Pancreas (tissue), 10 donors: Measurements from ENCODE around the gene OR51B5. TPM values are rescaled to one million over a fixed set of nuclear protein-coding genes. Genes with fewer than 3 reads are reported as not detected.
"Not testable (repeated sequence)": the region's sequence is repeated elsewhere in the genome, so short reads cannot be mapped to it uniquely, and the experiment has no call there.

Experiments used
- ATAC-seq, 4 donors: fragments of 200-7000 bp; cut with Tn5 transposase; one replicate each; pipeline versions ENCODE4 v1.8.0 to v1.9.1; 2020; ENCODE audit warnings: mild to moderate bottlenecking in 4 of 4, moderate library complexity in 4 of 4
- DNase-seq, 6 donors: peaks; one replicate each; pipeline ENCODE4 v3.0.0-alpha.2; 2020
- FAIRE-seq: peaks from 2 replicates; lab custom pipeline; 2012; peaks lifted over from hg19 to GRCh38; lab: Jason Lieb, UNC
- H3K27ac ChIP-seq, 4 donors: fragments of 200-600 bp; sonication (generic); 1 replicate in 3 of 4; 2 replicates in 1 of 4; pipeline versions ENCODE4 v1.5.0 to v1.8.0; 2020
- H3K27me3 ChIP-seq, 4 donors: fragments of 200-600 bp; one replicate each; pipeline ENCODE4 v1.8.0; 2021
- H3K36me3 ChIP-seq, 3 donors: fragments of 200-600 bp; sonication (generic) in 1 of 3; one replicate each; pipeline versions ENCODE4 v1.5.0 to v1.8.0; 2020 to 2021
- H3K4me1 ChIP-seq, 3 donors: fragments of 200-600 bp; one replicate each; pipeline ENCODE4 v1.8.0; 2021
- H3K4me3 ChIP-seq, 4 donors: fragments of 200-600 bp; sonication (generic) in 2 of 4; one replicate each; pipeline versions ENCODE4 v1.5.0 to v1.8.0; 2020 to 2021
- H3K9me3 ChIP-seq, 4 donors: fragments of 200-600 bp; one replicate each; pipeline ENCODE4 v1.8.0; 2021
- CTCF ChIP-seq, 4 donors: fragments of 200-600 bp; sonication (generic) in 3 of 4; IDR thresholded peaks; one replicate each; pipeline versions ENCODE4 v1.5.0 to v1.8.0; 2021; ENCODE audit warnings: antibody characterized with exemption in 4 of 4
- WGBS, 2 donors: extraction: QIAGEN DNeasy Blood & Tissue Kit; methylation state at CpG; one replicate each; pipeline ENCODE4 v1.1.7; 2013; 5-methylcytosine and 5-hydroxymethylcytosine counted together
- intact Hi-C, 3 donors: fragments of 100-400 bp; cut with DNase I; formaldehyde crosslinking; loops; one replicate each; pipeline versions ENCODE4 v1.11.1 to v1.14.2; 2022
- polyA plus RNA-seq, 2 donors: library from polyadenylated mRNA; stranded (reverse); fragments of 200-250 nt; gene quantifications; one replicate each; pipeline ENCODE4 v1.2.3, GENCODE V29; 2013
- total RNA-seq, 6 donors: library from RNA; stranded (reverse); fragmentation: NEBNext Ultra II Directional in 4 of 6; extraction: Animal tissue kit (Norgen Biotek cat#: 25700) in 4 of 6; gene quantifications; one replicate each; pipeline versions ENCODE4 v1.2.1 to v1.2.4, GENCODE V29; 2021 to 2023
- donor health status: healthy with polysubstance abuse.
- donor health status: DM: no; HTN: no; CAD: no; lungs with moderate emphysema.
- donor health status: DM: no; HTN: no; CAD: no.
- donor health status: control.
- donor health status: control.
- donor health status: Bipolar disorder and iron deficiency.
- donor health status: DM: yes; HTN: yes; CAD: no.
- donor health status: DM: no; HTN: no; CAD: no.
- donor health status: DM: no; HTN: no; CAD: no.
- donor health status: DM: yes; HTN: yes; CAD: no.

OR51B5 gene
- total and polyA plus RNA-seq, 8 donors, result 0.05 to 0.24 (median 0.17) TPM; not detected in 4

- Histone ChIP-seq H3K36me3 (no peaks in the 10 kb centered on the region), H3K27me3 (no peaks in the 10 kb centered on the region), H3K27ac (no peak overlapping the region), H3K4me1 (no peaks in the 10 kb centered on the region), H3K4me3 (no peak overlapping the region), H3K9me3 (no peaks in the 10 kb centered on the region)
- ATAC-seq (no peak), FAIRE-seq (no peak), DNase-seq (no peak)
- WGBS, 2 donors, result 35 to 59% methylated on average over 3 of the region's 3 CpGs
- intact Hi-C loops, result no loop called here
- no peak for TF ChIP-seq CTCF (IDR thresholded peaks at IDR 0.05)
These were observed 43.1 kb downstream of the OR51B5 start for GRCh38 chr11:5300251-5300650.

- FAIRE-seq, result no peak
These were observed 44.9 kb downstream of the OR51B5 start for GRCh38 chr11:5298451-5298850.

GRCh38 chr11:5297721-5298323, 45.5 kb downstream of the OR51B5 start:
- FAIRE-seq (no peak), DNase-seq (no peak), ATAC-seq (no peak)
- no peaks in the 10 kb centered on the region for H3K36me3 ChIP-seq
- H3K27me3 ChIP-seq, result no peaks in the 10 kb centered on the region
- TF ChIP-seq CTCF (IDR thresholded peaks at IDR 0.05), result no peak
- no peaks in the 10 kb centered on the region for H3K4me1 ChIP-seq
- H3K9me3 ChIP-seq, result no peaks in the 10 kb centered on the region
- WGBS, 2 donors, result 38 to 53% methylated on average over 4 of the region's 4 CpGs
- H3K27ac ChIP-seq, result no peak overlapping the region
- intact Hi-C loops, result no loop called here
- H3K4me3 ChIP-seq, result no peak overlapping the region

More at GRCh38 chr11:5298451-5298850, 44.9 kb downstream of the OR51B5 start:
- Histone ChIP-seq H3K36me3 (no peaks in the 10 kb centered on the region), H3K4me3 (no peak overlapping the region), H3K9me3 (no peaks in the 10 kb centered on the region), H3K27ac (no peak overlapping the region), H3K4me1 (no peaks in the 10 kb centered on the region), H3K27me3 (no peaks in the 10 kb centered on the region)
- DNase-seq, result no peak
- TF ChIP-seq CTCF (IDR thresholded peaks at IDR 0.05), result no peak
- intact Hi-C loops, result no loop called here
- ATAC-seq, result no peak
- 2 to 59% methylated on average over 1 of the region's 1 CpG for WGBS, 2 donors

- FAIRE-seq, H3K36me3 ChIP-seq, H3K27me3 ChIP-seq, H3K9me3 ChIP-seq, H3K4me3 ChIP-seq, ATAC-seq, H3K4me1 ChIP-seq, H3K27ac ChIP-seq, intact Hi-C loops: not testable (repeated sequence)
- DNase-seq, result peak in 1 of 6 donors; percentile 57
- 88 to 92% methylated on average over 36 to 41 of the region's 41 CpGs for WGBS, 2 donors
These were observed 48.9 kb downstream of the OR51B5 start for GRCh38 chr11:5294342-5294995.

GRCh38 chr11:5293028-5293427, 50.3 kb downstream of the OR51B5 start:
- Histone ChIP-seq H3K36me3 (no peaks in the 10 kb centered on the region), H3K27ac (no peak overlapping the region), H3K9me3 (no peaks in the 10 kb centered on the region), H3K27me3 (no peaks in the 10 kb centered on the region), H3K4me1 (no peaks in the 10 kb centered on the region), H3K4me3 (no peak overlapping the region)
- TF ChIP-seq CTCF (IDR thresholded peaks at IDR 0.05), result no peak
- ATAC-seq (no peak), DNase-seq (no peak), FAIRE-seq (no peak)
- intact Hi-C loops, result no loop called here
- WGBS, 2 donors, result 73 to 83% methylated on average over 8 of the region's 8 CpGs

Other genes starting within 250 kb of the OR51B5 start
- not detected for gene OR52A5, start 205.2 kb downstream of the OR51B5 start, total RNA-seq
- not detected for gene OR52A5, start 205.2 kb downstream of the OR51B5 start, polyA plus RNA-seq
- not detected for gene OR52A1, start 188.8 kb downstream of the OR51B5 start, total RNA-seq
- gene OR52A1, start 188.8 kb downstream of the OR51B5 start, polyA plus RNA-seq, result not detected
- gene OR51V1, start 142.8 kb downstream of the OR51B5 start, total RNA-seq, result not detected
- not detected for gene OR51V1, start 142.8 kb downstream of the OR51B5 start, polyA plus RNA-seq
- gene HBB, start 116.5 kb downstream of the OR51B5 start, total RNA-seq, result 10 to 100 TPM in 3 of 6 donors, 1 to 10 TPM in 3; 2.2 to 89.0 (median 7.4) TPM
- 1 to 10 TPM; 3.9 to 4.9 TPM for gene HBB, start 116.5 kb downstream of the OR51B5 start, polyA plus RNA-seq
- gene HBD, start 109.0 kb downstream of the OR51B5 start, total RNA-seq, result 1 to 10 TPM in 1 of 6 donors, not detected in 5; 1.1 TPM
- not detected for gene HBD, start 109.0 kb downstream of the OR51B5 start, polyA plus RNA-seq
- 1 to 10 TPM in 1 of 6 donors, not detected in 5; 3.3 TPM for gene HBG1, start 93.7 kb downstream of the OR51B5 start, total RNA-seq
- gene HBG1, start 93.7 kb downstream of the OR51B5 start, polyA plus RNA-seq, result not detected
- gene HBG2, start 88.7 kb downstream of the OR51B5 start, total RNA-seq, result 10 to 100 TPM in 1 of 6 donors, not detected in 5; 10.6 TPM
- not detected for gene HBG2, start 88.7 kb downstream of the OR51B5 start, polyA plus RNA-seq
- 1 to 10 TPM in 1 of 6 donors, not detected in 5; 3.5 TPM for gene HBE1, start 73.6 kb downstream of the OR51B5 start, total RNA-seq
- gene HBE1, start 73.6 kb downstream of the OR51B5 start, polyA plus RNA-seq, result not detected
- gene OR51B4, start 41.6 kb downstream of the OR51B5 start, total RNA-seq, result not detected
- gene OR51B4, start 41.6 kb downstream of the OR51B5 start, polyA plus RNA-seq, result not detected
- gene OR51B2, start 19.2 kb downstream of the OR51B5 start, total RNA-seq, result not detected
- not detected for gene OR51B2, start 19.2 kb downstream of the OR51B5 start, polyA plus RNA-seq
- gene OR51B6, start 8.0 kb upstream of the OR51B5 start, total RNA-seq, result not detected
- gene OR51B6, start 8.0 kb upstream of the OR51B5 start, polyA plus RNA-seq, result not detected
- gene OR51M1, start 40.3 kb upstream of the OR51B5 start, total RNA-seq, result not detected
- not detected for gene OR51M1, start 40.3 kb upstream of the OR51B5 start, polyA plus RNA-seq
- gene OR51Q1, start 78.6 kb upstream of the OR51B5 start, total RNA-seq, result not detected
- gene OR51Q1, start 78.6 kb upstream of the OR51B5 start, polyA plus RNA-seq, result not detected
- under 1 TPM in 1 of 6 donors, not detected in 5; 0.28 TPM for gene OR51I1, start 98.0 kb upstream of the OR51B5 start, total RNA-seq
- not detected for gene OR51I1, start 98.0 kb upstream of the OR51B5 start, polyA plus RNA-seq
- gene OR51I2, start 105.8 kb upstream of the OR51B5 start, total RNA-seq, result not detected
- not detected for gene OR51I2, start 105.8 kb upstream of the OR51B5 start, polyA plus RNA-seq
- gene OR52D1, start 145.2 kb upstream of the OR51B5 start, total RNA-seq, result not detected
- gene OR52D1, start 145.2 kb upstream of the OR51B5 start, polyA plus RNA-seq, result not detected
- gene UBQLN3, start 166.4 kb upstream of the OR51B5 start, total RNA-seq, result under 1 TPM in 3 of 6 donors, not detected in 3; 0.18 to 0.31 (median 0.22) TPM
- gene UBQLN3, start 166.4 kb upstream of the OR51B5 start, polyA plus RNA-seq, result not detected
- under 1 TPM; 0.09 to 0.53 (median 0.23) TPM for gene UBQLNL, start 173.2 kb upstream of the OR51B5 start, total RNA-seq
- 1 to 10 TPM in 1 of 2 donors, under 1 TPM in 1; 0.53 to 1.0 TPM for gene UBQLNL, start 173.2 kb upstream of the OR51B5 start, polyA plus RNA-seq
- gene OR52H1, start 205.0 kb upstream of the OR51B5 start, total RNA-seq, result under 1 TPM in 4 of 6 donors, not detected in 2; 0.17 to 0.31 (median 0.25) TPM
- gene OR52H1, start 205.0 kb upstream of the OR51B5 start, polyA plus RNA-seq, result not detected
- gene OR52B6, start 237.4 kb upstream of the OR51B5 start, total RNA-seq, result not detected
- gene OR52B6, start 237.4 kb upstream of the OR51B5 start, polyA plus RNA-seq, result not detected